Spinal cord (tissue), 10 donors: ENCODE data around the gene ACOX3. TPM values are rescaled to one million over a fixed set of nuclear protein-coding genes. Genes with fewer than 3 reads are reported as not detected.

ENCODE experiments used
- DNase-seq, 6 donors: peaks; one replicate each; pipeline versions ENCODE4 v3.0.0 to v3.0.0-alpha.2; 2013 to 2015; ENCODE audit warnings: low spot score in 6 of 6, low read depth in 4 of 6
- H3K27ac ChIP-seq: one replicate; pipeline ENCODE4 v1.5.1; 2013; ENCODE audit warnings: low read depth, low read length, control low read depth
- H3K27me3 ChIP-seq: one replicate; pipeline ENCODE4 v1.6.1; 2013; ENCODE audit warnings: low read length; ENCODE audit not compliant: control insufficient read depth, insufficient read depth
- H3K36me3 ChIP-seq: one replicate; pipeline ENCODE4 v1.6.1; 2013; ENCODE audit warnings: low read length; ENCODE audit not compliant: control insufficient read depth, insufficient read depth
- H3K4me1 ChIP-seq: one replicate; pipeline ENCODE4 v1.6.1; 2013; ENCODE audit warnings: low read length; ENCODE audit not compliant: control insufficient read depth, insufficient read depth
- H3K4me3 ChIP-seq: one replicate; pipeline ENCODE4 v1.5.1; 2013; ENCODE audit warnings: low read depth, low read length, control low read depth
- H3K9me3 ChIP-seq: one replicate; pipeline ENCODE4 v1.6.1; 2013; ENCODE audit warnings: low read length; ENCODE audit not compliant: control insufficient read depth, insufficient read depth
- WGBS: methylation state at CpG from one replicate; pipeline ENCODE4 v1.1.5; 2013; ENCODE audit warnings: missing lambda C conversion rate; ENCODE audit not compliant: insufficient coverage; 5-methylcytosine and 5-hydroxymethylcytosine counted together
- polyA plus RNA-seq, 2 donors: library from polyadenylated mRNA; unstranded; fragments of 120-200 nt; gene quantifications; one replicate each; pipeline ENCODE4 v1.2.1, GENCODE V29; 2013; ENCODE audit not compliant: insufficient read length in 2 of 2
- total RNA-seq, 2 donors: library from RNA; depleted of rRNA in 1 of 2; stranded (reverse); fragments of 120-200 nt in 1 of 2; fragments of >200 nt in 1 of 2; gene quantifications; one replicate each; pipeline versions ENCODE4 v1.2.3 to v1.2.4, GENCODE V29; 2013 to 2014
- donor health status: healthy.

Gene ACOX3
- total and polyA plus RNA-seq, 4 donors: 21.2 to 28.7 (median 23.6) TPM

- 95% methylated on average over 14 of the region's 14 CpGs for WGBS
- H3K9me3 ChIP-seq: no peaks in the 10 kb centered on the region
- no peak for DNase-seq
- H3K27me3 ChIP-seq: no peaks in the 10 kb centered on the region
- H3K27ac ChIP-seq: no peak overlapping the region
- peaks cover 87% of the 10 kb centered on the region for H3K36me3 ChIP-seq
- H3K4me1 ChIP-seq: peaks cover 31% of the 10 kb centered on the region
- no peak overlapping the region for H3K4me3 ChIP-seq
Measured at GRCh38 chr4:8469550-8469949, 29.0 kb upstream of the ACOX3 start.

DNA sequence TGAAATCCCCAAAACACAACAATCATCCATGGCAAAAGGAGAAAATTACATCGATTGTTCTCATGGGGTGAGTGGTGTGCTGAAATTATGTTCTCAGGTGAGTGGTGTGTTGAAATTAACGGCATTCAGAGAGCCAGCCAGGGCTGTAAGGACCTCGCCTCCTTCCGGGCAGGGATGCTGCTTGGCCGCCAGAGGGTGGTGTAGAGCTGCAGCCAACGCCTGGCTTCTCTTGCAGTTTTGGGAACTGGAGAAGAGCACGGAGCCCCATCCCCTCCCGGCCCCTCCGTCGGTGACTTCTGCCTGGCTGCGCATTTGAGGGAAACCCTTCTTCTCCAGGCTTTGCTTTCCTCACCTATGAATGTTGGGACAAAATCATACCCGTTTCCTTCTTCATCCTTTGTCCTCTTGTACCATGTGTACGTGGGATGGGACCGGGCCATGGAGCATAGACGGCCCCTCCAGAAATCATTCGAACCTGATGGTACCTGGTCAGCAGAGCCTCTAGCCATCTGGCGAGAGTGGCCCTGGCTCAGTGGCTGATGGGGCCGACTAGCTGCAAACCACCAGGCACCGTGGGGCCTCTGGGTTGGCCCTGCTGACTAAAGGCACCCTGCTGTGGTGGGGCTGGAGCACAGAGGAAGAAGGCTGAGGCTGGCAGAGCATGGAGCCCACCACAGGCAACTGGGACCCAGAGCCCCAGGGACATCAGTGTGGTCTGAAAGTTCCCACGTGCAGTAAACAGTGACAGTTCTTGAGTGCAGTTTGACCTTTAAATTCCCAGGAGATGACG lies 28.4 kb upstream of the ACOX3 start:
- DNase-seq: peak in 5 of 6 donors; percentile 17 to 71 (median 31)
- Histone ChIP-seq H3K27ac (no peak overlapping the region), H3K36me3 (peaks cover 81% of the 10 kb centered on the region), H3K4me1 (peaks cover 25% of the 10 kb centered on the region), H3K4me3 (no peak overlapping the region), H3K27me3 (no peaks in the 10 kb centered on the region), H3K9me3 (no peaks in the 10 kb centered on the region)
- 47% methylated on average over 20 of the region's 21 CpGs for WGBS

- Histone ChIP-seq H3K4me1 (peaks cover 8% of the 10 kb centered on the region), H3K27me3 (no peaks in the 10 kb centered on the region), H3K27ac (no peak overlapping the region), H3K36me3 (peaks cover 70% of the 10 kb centered on the region), H3K9me3 (no peaks in the 10 kb centered on the region), H3K4me3 (no peak overlapping the region)
- WGBS: 93% methylated on average over 10 of the region's 18 CpGs
- no peak for DNase-seq
Measured at GRCh38 chr4:8467016-8467415, 26.5 kb upstream of the ACOX3 start.

- no peak for DNase-seq
- WGBS: 95% methylated on average over 31 of the region's 31 CpGs
- Histone ChIP-seq H3K4me1 (no peaks in the 10 kb centered on the region), H3K27me3 (no peaks in the 10 kb centered on the region), H3K9me3 (no peaks in the 10 kb centered on the region), H3K4me3 (no peak overlapping the region), H3K36me3 (peaks cover 67% of the 10 kb centered on the region), H3K27ac (no peak overlapping the region)
Measured at GRCh38 chr4:8465615-8466611, 25.4 kb upstream of the ACOX3 start.

- WGBS: 99% methylated on average over 9 of the region's 14 CpGs
- Histone ChIP-seq H3K27ac (no peak overlapping the region), H3K36me3 (peaks cover 65% of the 10 kb centered on the region), H3K4me1 (no peaks in the 10 kb centered on the region), H3K27me3 (no peaks in the 10 kb centered on the region), H3K9me3 (no peaks in the 10 kb centered on the region), H3K4me3 (no peak overlapping the region)
- no peak for DNase-seq
Measured at GRCh38 chr4:8464381-8464780, 23.9 kb upstream of the ACOX3 start.

- no peak for DNase-seq
- Histone ChIP-seq H3K36me3 (peaks cover 64% of the 10 kb centered on the region), H3K4me3 (no peak overlapping the region), H3K27me3 (no peaks in the 10 kb centered on the region), H3K27ac (no peak overlapping the region), H3K9me3 (no peaks in the 10 kb centered on the region), H3K4me1 (no peaks in the 10 kb centered on the region)
- 86% methylated on average over 6 of the region's 9 CpGs for WGBS
Measured at GRCh38 chr4:8463811-8464210, 23.3 kb upstream of the ACOX3 start.

DNA sequence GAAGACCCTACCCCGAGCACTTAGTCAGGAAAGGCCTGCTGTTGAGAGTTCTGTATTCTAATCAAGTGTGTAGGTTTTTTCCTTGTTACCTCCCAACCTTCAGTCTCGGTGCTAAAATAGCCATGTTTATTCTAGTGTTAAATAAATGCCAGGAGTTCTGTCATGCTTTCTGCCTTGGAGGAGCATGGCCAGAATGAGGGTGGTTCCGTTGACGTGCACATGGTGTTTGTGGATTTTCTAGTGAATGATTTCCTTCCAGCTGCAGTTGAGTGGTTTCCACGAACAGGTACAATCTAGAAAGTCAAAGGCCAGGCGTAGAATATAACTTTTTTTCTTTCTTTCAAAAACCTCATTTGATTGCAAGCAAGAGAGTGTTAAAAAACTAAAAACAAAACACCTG lies 21.1 kb upstream of the ACOX3 start:
- Histone ChIP-seq H3K36me3 (peaks cover 61% of the 10 kb centered on the region), H3K4me1 (no peaks in the 10 kb centered on the region), H3K4me3 (no peak overlapping the region), H3K9me3 (no peaks in the 10 kb centered on the region), H3K27me3 (no peaks in the 10 kb centered on the region), H3K27ac (no peak overlapping the region)
- WGBS: 95% methylated on average over 2 of the region's 6 CpGs
- DNase-seq: no peak

DNA sequence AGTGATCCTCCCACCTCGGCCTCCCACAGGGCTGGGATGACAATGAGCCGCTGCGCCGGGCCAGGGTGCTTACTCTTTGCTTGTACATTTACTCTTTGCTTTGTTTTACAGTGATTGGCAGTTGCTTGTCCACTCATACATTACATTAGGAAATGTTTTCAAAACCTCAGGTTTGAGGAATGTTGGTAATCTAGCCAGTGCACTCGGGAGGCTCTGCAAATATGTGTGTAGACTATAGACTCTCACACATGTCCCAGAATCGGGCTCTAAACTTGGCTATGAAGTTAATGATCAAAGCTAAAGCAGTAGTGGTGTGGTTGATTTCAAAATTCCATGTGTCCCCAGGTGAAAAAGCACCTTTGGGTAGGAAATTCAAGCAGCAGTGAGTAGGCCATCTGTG lies 20.6 kb upstream of the ACOX3 start:
- Histone ChIP-seq H3K27me3 (no peaks in the 10 kb centered on the region), H3K36me3 (peaks cover 56% of the 10 kb centered on the region), H3K4me3 (no peak overlapping the region), H3K27ac (no peak overlapping the region), H3K4me1 (no peaks in the 10 kb centered on the region), H3K9me3 (no peaks in the 10 kb centered on the region)
- DNase-seq: no peak
- WGBS: no CpG with 5 or more reads among the region's 6 CpGs

GRCh38 chr4:8459867-8460445 lies 19.4 kb upstream of the ACOX3 start:
- H3K4me1 ChIP-seq: no peaks in the 10 kb centered on the region
- H3K27ac ChIP-seq: no peak overlapping the region
- no peaks in the 10 kb centered on the region for H3K27me3 ChIP-seq
- H3K4me3 ChIP-seq: no peak overlapping the region
- no peak for DNase-seq
- peaks cover 53% of the 10 kb centered on the region for H3K36me3 ChIP-seq
- WGBS: 94% methylated on average over 7 of the region's 8 CpGs
- H3K9me3 ChIP-seq: no peaks in the 10 kb centered on the region
